Stimulated activated CD4-positive, alpha-beta T cell treated with anti-CD3 and anti-CD28 coated beads, TNF-alpha, amount 100 ng/mL, for 48 hours (primary cell): Measurements from ENCODE around the gene SLC6A18.

Experiments used
- DNase-seq, 3 donors: peaks; one replicate each; pipeline ENCODE4 v3.0.0-alpha.2; 2020; ENCODE audit warnings: low read depth in 3 of 3

The SLC6A18 gene, protein sequence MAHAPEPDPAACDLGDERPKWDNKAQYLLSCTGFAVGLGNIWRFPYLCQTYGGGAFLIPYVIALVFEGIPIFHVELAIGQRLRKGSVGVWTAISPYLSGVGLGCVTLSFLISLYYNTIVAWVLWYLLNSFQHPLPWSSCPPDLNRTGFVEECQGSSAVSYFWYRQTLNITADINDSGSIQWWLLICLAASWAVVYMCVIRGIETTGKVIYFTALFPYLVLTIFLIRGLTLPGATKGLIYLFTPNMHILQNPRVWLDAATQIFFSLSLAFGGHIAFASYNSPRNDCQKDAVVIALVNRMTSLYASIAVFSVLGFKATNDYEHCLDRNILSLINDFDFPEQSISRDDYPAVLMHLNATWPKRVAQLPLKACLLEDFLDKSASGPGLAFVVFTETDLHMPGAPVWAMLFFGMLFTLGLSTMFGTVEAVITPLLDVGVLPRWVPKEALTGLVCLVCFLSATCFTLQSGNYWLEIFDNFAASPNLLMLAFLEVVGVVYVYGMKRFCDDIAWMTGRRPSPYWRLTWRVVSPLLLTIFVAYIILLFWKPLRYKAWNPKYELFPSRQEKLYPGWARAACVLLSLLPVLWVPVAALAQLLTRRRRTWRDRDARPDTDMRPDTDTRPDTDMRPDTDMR

DNA sequence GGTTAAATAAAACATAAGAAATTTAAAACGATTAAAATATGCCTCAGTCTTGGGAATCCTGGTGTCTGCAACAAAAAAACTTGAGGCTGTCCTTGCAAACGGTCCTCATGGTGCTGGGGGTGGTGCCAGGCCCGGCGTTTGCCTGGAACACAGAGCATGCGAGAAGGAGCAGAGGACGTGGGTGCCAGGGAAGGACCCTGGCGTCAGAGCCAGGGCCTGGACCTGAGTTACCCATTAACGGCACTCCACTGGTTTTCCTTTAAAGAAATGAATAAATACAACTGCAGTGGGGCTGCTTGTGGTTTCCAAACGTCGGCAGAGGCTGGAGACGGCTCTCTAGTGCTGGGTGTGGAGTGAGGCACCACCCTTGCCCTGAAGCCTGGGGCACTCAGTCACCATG lies at the start of gene SLC6A18:
Gene SLC6A18 (plus strand): TSS at position 301 of the 400 bp plus-strand sequence. CDS start 97 bp downstream, at position 398.
- no peak for DNase-seq

DNA sequence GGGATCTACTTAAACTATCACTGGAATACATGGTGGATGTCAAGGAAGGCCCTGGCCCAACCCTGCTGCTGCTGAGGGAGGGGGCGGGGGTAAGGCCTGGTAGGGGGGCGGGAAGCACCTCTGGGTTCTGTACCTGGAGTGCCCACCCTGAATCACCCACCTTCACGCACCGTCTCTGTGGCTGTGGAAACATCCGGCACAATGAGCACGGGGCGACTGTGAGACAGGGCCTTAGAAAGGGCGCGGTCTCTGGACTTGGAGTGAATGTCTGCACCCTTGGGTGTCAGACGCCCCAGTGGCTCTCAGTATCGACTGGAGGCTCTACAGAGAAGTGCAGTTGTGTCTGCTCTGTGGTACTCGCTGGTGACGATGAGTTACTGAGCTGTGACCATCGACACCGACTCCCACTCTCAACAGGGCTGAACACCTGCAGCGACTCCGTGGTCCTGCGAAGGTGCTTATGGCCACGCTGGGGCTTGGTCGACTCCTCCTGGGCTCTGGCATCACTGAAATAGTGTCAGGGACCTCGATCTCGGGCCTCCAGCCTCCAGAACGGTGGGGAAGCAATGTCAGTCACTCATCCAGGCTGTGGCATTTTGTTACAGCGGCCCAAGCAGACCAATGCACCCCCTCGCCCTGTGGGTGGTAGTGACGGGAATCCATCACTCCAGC lies 49.2 kb upstream of the SLC6A18 start:
- no peak for DNase-seq

DNA sequence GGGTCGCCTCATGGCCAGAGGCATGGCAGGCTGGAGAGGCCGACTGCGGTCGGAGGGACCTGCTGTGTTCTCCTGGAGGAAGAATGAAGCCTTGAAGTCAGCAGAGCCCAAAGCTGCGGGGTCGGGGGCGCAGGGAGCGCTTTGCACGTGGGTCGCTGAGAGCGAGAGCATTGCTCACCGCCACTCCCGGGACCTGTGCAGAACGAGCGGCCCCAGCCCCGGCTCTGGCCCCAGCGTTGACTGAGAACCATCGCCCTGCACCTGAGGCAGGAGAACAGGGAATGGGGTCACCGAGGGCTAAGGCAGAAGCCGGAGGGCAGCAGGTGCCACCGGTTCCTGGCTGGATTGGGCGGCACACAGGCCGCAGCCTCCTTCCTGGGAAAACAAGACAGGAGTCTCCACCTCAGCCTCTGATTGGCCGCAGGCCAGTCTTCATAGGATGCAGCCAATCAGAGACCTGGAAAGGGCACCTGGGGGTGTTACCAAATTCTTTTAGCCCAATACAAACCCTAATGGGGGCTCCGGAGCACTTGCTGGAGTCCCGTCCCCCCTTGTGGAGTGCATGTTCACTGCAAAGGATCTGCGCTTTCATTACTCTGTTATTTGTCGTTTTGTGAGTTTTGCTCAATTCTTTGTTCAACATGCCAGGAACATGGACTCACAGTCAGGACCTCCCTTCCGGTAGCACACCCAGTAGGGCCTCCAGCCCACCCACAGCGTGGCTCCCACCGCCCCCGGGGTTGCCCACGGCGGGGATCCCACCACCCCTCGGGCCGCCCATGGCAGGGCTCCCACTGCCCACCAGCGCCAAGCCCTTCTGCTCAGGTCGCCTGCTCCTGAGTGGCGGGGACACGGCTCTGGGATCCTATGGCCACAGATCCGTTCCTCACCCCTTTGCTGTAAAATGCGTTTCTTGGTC lies 48.4 kb upstream of the SLC6A18 start:
- DNase-seq: no peak

DNA sequence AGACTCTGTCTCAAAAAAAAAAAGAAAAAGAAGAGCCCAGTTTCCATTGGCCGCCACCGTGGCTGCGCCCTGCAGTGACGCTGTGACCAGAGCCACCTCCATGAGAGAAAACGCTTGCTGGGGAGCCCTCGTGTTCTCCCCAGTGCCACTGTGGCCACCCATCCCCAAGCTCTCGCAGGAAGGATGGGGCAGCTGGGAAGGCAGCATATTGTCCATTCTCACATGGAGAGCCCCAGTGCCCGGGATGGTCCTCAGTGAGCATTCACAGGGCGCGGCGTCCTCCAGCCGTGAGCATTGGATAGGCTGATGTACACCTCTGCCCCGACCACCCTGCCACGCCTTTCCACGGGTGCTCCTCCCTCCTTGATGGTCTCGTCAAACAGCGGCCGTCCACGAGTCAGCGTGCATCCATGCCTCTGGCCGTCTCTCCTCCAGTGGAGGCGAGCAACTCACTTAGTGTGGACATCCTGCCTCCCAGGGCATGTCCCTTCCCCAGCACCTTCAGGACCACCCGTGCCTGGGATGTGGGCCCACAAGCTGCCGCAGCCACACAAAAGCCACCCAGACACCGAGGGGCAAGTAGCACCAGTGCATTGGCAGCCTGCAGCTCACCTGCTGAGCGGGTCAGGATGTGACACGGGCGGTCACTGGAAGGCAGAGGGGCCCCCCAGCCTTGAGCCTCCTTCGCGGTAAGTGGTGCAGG lies 47.2 kb upstream of the SLC6A18 start:
- no peak for DNase-seq

DNA sequence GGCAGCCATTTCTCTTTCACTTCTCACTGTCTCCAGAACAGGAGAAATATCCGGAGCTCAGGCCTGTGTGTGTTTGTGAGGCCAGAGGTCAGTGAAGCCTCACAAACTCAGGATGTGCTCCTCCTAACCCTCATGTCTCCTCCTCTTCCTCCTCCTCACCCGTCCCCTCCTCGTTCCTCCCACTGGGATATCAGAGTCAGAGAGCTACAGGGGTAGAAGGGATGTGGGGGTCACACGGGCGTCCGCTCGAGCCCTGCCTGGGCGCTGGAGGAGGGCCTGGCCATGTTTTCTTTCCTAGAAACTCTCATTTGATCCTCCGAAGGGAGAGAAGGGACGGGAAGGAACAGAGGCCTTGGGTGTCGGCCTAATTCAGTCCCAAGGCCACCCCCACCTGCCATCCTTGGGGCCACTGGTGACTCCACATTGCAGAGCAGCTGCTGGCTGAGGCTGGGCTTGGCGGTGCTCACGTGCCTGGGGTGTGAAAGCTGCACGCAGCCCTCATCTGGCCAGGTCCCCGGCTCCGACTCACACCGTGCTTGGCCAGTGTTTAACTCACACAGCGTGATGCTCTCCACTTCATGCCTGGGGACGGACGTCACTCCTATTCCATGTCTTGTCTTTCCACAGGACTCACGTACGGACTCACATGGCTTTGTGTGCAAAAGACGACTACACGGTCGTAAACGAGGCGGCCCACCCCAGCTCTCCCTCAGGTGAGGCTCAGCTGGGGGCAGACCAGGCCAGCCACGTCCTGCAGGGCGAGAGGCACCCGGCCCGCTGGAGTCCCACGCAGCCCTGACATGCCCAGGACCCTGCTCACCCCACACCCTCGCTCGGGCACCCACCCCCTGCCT lies 46.4 kb upstream of the SLC6A18 start:
- no peak for DNase-seq

DNA sequence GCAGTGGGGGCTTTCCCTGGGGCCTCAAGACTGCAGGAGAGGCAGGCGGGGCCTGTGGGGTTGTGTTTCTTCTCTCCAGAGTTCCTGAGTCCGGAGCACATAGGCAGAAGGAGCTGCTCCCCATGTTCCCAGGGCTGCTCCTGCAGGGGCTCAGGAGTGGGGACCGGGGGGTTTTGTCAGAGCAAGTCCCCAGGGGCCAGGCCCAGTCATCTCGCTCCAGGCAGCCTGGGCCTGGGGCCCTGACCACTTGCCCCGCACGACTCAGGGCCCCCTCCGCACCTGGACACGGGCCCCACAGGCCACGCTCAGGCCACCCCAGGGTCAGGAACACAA lies 45.8 kb upstream of the SLC6A18 start:
- no peak for DNase-seq

DNA sequence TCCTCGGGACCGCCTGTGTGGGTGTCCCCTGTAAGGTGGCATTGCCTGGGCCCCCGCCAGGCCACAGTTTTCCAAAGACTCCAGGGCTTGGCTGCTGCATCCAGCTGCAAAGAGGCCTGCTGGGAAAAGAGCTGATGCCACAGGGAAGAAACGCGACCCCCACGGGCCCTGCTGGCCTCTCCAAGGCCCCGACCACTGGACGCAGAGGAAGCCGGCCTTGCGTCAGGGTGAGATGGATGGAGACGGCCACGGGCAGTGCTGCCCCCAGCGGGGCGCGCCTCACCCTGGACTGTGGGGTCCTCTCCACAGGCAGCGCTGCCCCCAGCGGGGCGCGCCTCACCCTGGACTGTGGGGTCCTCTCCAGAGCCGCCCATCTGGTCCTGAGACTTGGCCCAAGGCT lies 45.1 kb upstream of the SLC6A18 start:
- DNase-seq: no peak

DNA sequence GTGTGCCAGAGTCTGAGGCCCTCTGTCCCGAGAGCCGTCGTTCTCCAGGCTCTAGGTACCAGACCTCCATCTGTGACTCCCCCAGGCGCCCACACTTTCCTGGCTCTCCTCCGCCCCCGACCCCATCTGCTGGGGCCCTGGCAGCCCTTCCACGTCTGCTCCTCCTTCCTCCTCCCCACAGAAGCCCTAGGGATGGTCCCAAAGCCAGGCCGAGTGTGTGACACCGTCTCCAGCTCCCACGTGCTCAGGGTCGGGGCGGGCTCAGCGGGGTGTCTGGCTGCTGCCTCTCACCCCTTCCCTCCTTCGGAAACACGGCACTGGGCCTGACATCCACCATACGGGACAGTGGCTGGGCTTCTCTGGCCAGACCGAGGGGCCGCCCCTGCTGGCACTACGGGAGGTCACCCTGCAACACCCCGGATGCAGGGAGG lies 44.3 kb upstream of the SLC6A18 start:
- no peak for DNase-seq

DNA sequence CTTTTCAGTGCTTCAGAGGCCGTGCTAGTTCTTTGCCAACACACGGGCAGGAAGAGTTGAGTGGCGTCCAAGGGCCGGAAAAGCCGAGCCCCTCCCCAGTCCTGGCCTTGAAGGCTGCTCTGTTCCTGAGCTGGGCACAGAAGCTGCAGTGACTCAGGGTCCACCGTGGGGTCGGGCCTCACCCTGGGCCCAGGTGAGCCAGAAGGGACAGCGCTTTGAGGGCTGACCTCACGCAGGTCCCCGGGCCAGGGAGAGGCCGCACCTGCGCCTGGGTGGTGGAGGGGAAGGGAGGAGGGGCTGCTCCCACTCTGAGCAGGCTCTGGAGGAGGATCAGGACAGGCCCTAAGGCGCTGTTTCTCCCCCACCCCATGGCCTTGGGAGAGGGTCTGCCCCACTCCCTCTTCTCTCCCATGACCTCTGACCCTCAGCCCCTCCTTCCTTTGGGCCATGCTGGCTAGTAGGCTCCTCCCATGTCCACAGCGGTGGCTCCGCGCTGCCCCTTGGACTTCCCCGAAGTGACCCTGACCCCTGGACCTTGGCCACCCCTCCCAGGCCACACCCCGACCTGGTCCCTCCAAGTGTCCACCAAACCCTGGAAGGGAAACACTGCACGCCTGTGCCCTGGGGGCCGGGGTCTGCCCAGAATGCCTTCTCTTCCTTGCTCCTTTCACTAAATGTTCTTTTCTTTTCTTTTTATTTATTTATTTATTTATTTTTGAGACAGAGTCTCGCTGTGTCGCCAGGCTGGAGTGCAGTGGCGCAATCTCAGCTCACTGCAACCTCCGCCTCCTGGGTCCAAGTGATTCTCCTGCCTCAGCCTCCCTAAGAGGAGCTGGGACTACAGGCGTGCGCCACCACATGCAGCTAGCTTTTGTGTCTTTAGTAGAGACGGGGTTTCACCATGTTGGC lies 43.5 kb upstream of the SLC6A18 start:
- no peak for DNase-seq

DNA sequence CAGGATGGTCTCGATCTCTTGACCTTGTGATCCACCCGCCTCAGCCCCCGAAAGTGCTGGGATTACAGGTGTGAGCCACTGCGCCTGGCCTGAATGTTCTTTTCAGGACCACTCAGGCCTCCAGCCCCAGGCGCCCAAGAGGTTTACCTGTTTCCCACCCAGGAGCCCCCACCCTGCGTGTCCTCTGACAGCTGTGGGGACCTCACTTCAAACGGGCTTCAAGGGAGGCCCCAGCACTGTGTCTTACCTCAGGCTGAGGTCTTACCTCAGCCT lies 42.9 kb upstream of the SLC6A18 start:
- no peak for DNase-seq

DNA sequence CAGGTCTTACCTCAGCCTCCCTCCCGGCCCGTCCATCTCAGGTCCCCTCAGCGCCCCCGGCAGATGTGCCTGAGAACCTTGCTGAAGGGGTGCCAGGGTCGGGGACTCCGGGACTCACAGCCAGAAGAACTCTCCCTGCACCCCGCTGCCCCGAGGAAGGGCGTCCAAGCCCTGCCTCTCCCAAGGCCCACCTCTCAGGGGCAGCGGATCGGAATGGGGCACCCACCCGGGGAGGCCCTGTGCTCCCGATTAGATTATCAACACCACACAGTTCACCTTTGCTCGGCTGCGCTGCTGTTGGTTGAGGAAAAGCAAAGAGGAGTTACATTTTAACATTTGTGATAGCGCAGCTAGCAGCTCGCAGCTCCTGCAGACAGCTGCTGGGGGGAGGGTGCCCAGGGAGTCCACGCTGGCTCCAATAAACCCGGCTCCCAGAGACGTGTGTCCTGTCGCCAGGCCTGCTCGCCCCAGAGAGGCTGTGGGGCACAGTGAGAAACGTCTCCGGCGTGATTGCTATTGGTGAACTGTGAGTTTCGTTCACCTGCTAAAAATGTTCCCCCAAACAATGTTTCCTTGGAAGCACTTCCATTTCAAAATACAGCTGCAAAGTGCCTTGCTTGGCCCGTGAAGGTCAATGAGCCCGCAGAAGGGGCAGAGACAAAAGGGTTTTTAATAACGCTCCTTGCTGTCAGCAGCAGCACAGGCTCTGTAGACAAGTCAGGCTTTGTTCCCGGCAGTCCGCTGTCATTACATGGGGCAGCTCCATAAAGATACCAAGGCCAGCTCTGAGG lies 42.4 kb upstream of the SLC6A18 start:
- no peak for DNase-seq

DNA sequence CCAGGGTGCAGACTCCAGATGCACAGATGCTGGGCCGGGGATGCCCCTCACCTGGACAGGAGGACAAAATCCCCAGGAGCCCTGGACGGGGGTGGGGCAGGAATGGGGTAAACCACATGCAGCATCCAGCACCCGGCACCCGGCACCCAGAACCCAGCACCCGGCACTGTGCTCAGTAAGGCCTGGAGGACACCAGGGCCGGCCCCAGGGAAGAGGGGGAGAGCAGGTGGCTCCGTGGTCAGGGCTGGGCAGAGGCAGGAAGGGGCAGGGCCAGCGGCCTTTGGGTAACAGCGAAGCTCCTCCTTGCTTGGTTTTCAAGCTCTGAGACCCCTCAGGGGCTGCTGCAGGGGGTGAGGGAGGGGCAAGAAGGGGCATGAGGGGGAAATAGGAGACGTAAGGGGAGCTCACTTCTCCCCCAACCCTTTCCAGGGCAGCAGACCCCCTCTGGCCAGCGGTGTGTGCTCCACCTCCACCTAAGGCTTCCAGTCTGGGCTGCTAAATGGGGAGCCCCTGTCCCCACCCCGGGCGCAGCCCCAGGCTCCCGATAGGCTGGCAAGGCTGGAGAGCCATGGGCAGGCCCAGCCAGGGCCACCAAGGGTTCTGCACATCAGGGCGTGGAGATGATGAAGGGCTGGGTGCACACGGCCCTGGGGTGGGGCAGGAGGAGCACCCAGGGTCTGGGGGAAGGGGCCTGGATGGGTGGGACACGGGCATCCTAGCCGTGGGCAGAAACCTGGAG lies 41.6 kb upstream of the SLC6A18 start:
- no peak for DNase-seq

DNA sequence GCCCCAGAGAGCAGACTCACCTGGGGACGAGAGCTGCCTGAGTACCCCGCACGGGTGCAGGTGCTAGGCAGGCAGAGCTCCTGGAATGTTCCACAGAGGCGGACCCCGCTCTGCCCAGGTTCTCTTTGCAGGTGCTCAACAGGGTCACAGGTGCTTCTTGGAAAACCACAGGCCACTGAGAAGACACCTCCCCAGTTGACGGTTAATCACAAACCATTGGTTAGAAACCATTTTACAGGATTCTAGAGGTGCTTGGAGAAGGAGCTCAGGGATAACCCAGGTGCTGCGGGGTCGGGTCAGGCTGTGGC lies 41.1 kb upstream of the SLC6A18 start:
- no peak for DNase-seq

DNA sequence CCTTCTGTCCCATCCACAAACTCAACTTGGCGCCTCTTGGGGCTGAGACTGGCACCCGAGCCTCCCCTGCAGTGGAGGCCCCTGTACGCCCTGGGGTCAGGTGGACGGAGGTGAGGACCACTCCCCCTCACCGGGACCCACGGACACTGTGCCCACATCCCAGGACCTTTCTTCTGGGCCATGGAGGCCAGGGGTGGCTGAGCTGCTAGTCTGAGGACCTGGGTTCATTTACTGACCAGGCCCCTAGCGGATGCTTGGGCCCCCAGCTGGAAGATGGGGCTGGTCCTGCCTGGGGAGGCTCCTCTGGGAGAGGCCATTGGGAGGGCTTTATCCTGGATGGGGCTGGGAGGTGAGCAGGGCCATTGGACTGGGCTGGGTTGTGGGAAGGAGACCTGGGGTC lies 40.7 kb upstream of the SLC6A18 start:
- DNase-seq: no peak

DNA sequence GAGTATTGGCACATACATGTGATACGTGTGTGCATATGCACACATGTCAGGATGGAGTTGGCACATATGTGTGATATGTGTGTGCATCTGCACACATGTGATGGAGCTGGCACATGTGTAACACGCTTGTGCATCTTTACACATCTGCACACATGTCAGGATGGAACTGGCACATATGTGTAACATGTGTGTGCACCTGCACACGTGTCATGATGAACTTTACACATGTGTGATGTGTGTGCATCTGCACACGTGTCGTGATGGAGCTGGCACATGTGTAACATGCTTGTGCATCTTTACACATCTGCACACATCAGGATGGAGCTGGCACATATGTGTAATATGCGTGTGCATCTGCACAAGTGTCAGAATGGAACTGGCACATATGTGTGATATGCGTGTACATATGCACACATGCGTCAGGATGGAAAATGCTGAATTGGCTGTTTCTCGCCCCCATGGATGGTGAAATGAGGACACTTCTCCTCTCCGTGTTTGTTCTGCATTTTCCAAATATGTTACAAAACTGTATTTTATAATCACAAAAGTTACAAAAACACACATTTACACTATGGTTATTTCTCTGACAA lies 40.0 kb upstream of the SLC6A18 start:
- no peak for DNase-seq

DNA sequence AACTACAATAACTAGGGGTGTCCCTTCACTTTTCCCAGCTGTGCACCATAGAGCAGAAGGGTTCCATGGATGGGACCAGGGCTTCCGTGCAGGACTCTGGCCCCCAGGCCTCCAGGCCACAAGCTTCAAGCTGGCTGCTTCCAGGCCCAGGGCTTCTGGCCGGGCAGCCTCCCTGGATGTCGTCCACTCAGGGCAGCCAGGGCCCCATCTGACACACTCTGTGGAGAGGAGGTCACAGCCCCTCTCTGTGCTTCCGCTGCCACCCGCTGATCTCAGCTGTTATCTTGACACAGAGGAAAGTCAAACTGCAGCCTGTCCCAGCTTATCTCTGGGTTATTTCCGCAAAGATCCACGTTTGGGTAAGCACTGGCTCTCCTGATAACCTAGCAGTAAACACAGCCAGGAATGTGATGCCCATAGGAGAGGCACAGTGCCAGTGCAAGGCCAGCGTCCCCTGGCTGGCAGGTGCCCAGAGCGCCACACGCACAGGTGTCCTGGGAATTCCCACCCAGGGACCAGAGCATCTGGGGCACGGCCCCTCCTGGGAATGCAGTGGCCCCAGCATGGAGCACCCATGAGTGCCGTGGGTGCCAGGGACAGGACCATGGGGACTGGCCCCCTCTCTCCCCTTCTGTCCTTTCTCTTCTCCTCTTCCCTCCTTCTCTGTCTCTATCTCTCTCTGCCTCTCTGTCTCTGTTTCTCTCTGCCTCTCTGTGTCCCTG lies 39.4 kb upstream of the SLC6A18 start:
- DNase-seq: no peak
